RWPE1 (cell line): ENCODE measurements around the gene ACVRL1.
A peak's percentile ranks its signal among the peaks of the same experiment; 100 is the strongest.

Source experiments
- CTCF ChIA-PET: fragments of 350-600 bp; sonication (Branson Sonifier 250); formaldehyde crosslinking; extraction: SDS; loops from one replicate; lab custom pipeline; 2021; lab: Yijun Ruan, JAX
- POLR2A ChIA-PET: fragments of 400-600 bp; formaldehyde crosslinking; extraction: SDS; loops from one replicate; lab custom pipeline; 2020; ENCODE audit warnings: antibody characterized with exemption; ENCODE audit not compliant: low non-redundant PET; lab: Yijun Ruan, JAX
- DNase-seq: peaks from one replicate; pipeline ENCODE4 v3.0.0; 2012; ENCODE audit warnings: low spot score
- H3K27ac ChIP-seq: fragments of 450-650 bp; 2 replicates; pipeline ENCODE4 v1.5.1; 2017
- CTCF ChIP-seq: fragments of 450-650 bp; conservative IDR thresholded peaks from 2 replicates; pipeline ENCODE4 v1.5.1; 2017; ENCODE audit warnings: low read depth, mild to moderate bottlenecking

ACVRL1 gene

GRCh38 chr12:51889216-51890132 lies 17.8 kb upstream of the ACVRL1 start:
- H3K27ac ChIP-seq, result no peak overlapping the region
- CTCF ChIA-PET, result interaction anchor here (0.6 to 0.7 kb wide), 4 partner anchors 11 to 195 kb away, joined by 3 to 5 read pairs (median 4); no protein-coding TSS in a partner anchor
- POLR2A ChIA-PET, result no interaction called here
- no peak for DNase-seq
- TF ChIP-seq CTCF, result no peak

- POLR2A ChIA-PET, result no interaction called here
- no peak for DNase-seq
- CTCF ChIA-PET, result no interaction called here
- H3K27ac ChIP-seq, result no peak overlapping the region
- no peak for TF ChIP-seq CTCF
Measured at GRCh38 chr12:51890133-51890464, 17.2 kb upstream of the ACVRL1 start.

GRCh38 chr12:51890511-51891171 lies 16.7 kb upstream of the ACVRL1 start:
- H3K27ac ChIP-seq, result no peak overlapping the region
- DNase-seq, result no peak
- TF ChIP-seq CTCF, result no peak
- ChIA-PET CTCF (no interaction called here), POLR2A (no interaction called here)

- peak; percentile 36 for DNase-seq
- ChIA-PET POLR2A (no interaction called here), CTCF (interaction anchor here (0.6 kb wide), 2 partner anchors 60 to 101 kb away, joined by 3 to 4 read pairs; no protein-coding TSS in a partner anchor)
- peak; percentile 38 for TF ChIP-seq CTCF
- H3K27ac ChIP-seq, result no peak overlapping the region
Measured at GRCh38 chr12:51891843-51892242, 15.5 kb upstream of the ACVRL1 start.

GRCh38 chr12:51893786-51894185 lies 13.5 kb upstream of the ACVRL1 start:
- CTCF ChIA-PET, result no interaction called here
- no peak overlapping the region for H3K27ac ChIP-seq

More at GRCh38 chr12:51893786-51894185, 13.5 kb upstream of the ACVRL1 start:
- no peak for TF ChIP-seq CTCF
- DNase-seq, result no peak
- POLR2A ChIA-PET, result no interaction called here
